MG63 (cell line): ENCODE results near the gene GRK2. TPM values are rescaled to one million over a fixed set of nuclear protein-coding genes. Genes with fewer than 3 reads are reported as not detected.
"Not testable (repeated sequence)": the region's sequence is repeated elsewhere in the genome, so short reads cannot be mapped to it uniquely, and the experiment has no call there.

Experiments
- DNase-seq: peaks from one replicate; pipeline ENCODE4 v3.0.0-alpha.2; 2020
- H3K27me3 ChIP-seq: fragments of 250-450 bp; sonication (Bioruptor Pico); 2 replicates; pipeline ENCODE4 v1.5.1; 2020; ENCODE audit warnings: mild to moderate bottlenecking, moderate library complexity
- H3K36me3 ChIP-seq: fragments of 250-450 bp; sonication (Bioruptor Pico); 2 replicates; pipeline ENCODE4 v1.5.1; 2020; ENCODE audit warnings: mild to moderate bottlenecking, moderate library complexity
- H3K4me3 ChIP-seq: fragments of 250-450 bp; sonication (Bioruptor Pico); 2 replicates; pipeline ENCODE4 v1.5.1; 2020; ENCODE audit warnings: mild to moderate bottlenecking, moderate library complexity
- H3K9me3 ChIP-seq: fragments of 250-450 bp; sonication (Bioruptor Pico); 2 replicates; pipeline ENCODE4 v1.5.1; 2020; ENCODE audit warnings: mild to moderate bottlenecking, moderate library complexity
- total RNA-seq: library from RNA; depleted of rRNA; stranded (reverse); fragments of >200 nt; shearing (Covaris generic); gene quantifications from 2 replicates; pipeline ENCODE4 v1.2.3, GENCODE V29; 2014; ENCODE audit warnings: low replicate concordance

Gene GRK2
- total RNA-seq, 1 experiment from 2014 or later: 31.8 TPM

GRCh38 chr11:67250059-67251043 is 15.9 kb upstream of the GRK2 start:
- Histone ChIP-seq H3K27me3 (no peaks in the 10 kb centered on the region), H3K36me3 (peaks cover 96% of the 10 kb centered on the region)
- DNase-seq: no peak

GRCh38 chr11:67251841-67252240 is 14.4 kb upstream of the GRK2 start:
- no peaks in the 10 kb centered on the region for H3K27me3 ChIP-seq
- no peak for DNase-seq
- H3K36me3 ChIP-seq: peaks cover 87% of the 10 kb centered on the region
- no peak overlapping the region for H3K4me3 ChIP-seq
- H3K9me3 ChIP-seq: no peaks in the 10 kb centered on the region

More at GRCh38 chr11:67250059-67251043, 15.9 kb upstream of the GRK2 start:
- Histone ChIP-seq H3K9me3 (no peaks in the 10 kb centered on the region), H3K4me3 (no peak overlapping the region)

GRCh38 chr11:67252831-67253239 is 13.4 kb upstream of the GRK2 start:
- no peaks in the 10 kb centered on the region for H3K27me3 ChIP-seq
- DNase-seq: no peak
- H3K4me3 ChIP-seq: no peak overlapping the region
- no peaks in the 10 kb centered on the region for H3K9me3 ChIP-seq
- peaks cover 80% of the 10 kb centered on the region for H3K36me3 ChIP-seq

GRCh38 chr11:67253872-67254624 is 12.2 kb upstream of the GRK2 start:
- Histone ChIP-seq H3K9me3 (no peaks in the 10 kb centered on the region), H3K27me3 (no peaks in the 10 kb centered on the region), H3K4me3 (no peak overlapping the region), H3K36me3 (peaks cover 68% of the 10 kb centered on the region)
- no peak for DNase-seq

- no peaks in the 10 kb centered on the region for H3K27me3 ChIP-seq
- H3K36me3 ChIP-seq: peaks cover 61% of the 10 kb centered on the region
- no peaks in the 10 kb centered on the region for H3K9me3 ChIP-seq
- no peak for DNase-seq
- no peak overlapping the region for H3K4me3 ChIP-seq
Observed at GRCh38 chr11:67254798-67255197, 11.5 kb upstream of the GRK2 start.

- no peak for DNase-seq
- no peak overlapping the region for H3K4me3 ChIP-seq
Observed at GRCh38 chr11:67255353-67255752, 10.9 kb upstream of the GRK2 start.

GRCh38 chr11:67255864-67256263 is 10.4 kb upstream of the GRK2 start:
- Histone ChIP-seq H3K4me3 (no peak overlapping the region), H3K36me3 (peaks cover 50% of the 10 kb centered on the region), H3K9me3 (no peaks in the 10 kb centered on the region), H3K27me3 (no peaks in the 10 kb centered on the region)
- no peak for DNase-seq

More at GRCh38 chr11:67255353-67255752, 10.9 kb upstream of the GRK2 start:
- Histone ChIP-seq H3K36me3 (peaks cover 55% of the 10 kb centered on the region), H3K27me3 (no peaks in the 10 kb centered on the region), H3K9me3 (no peaks in the 10 kb centered on the region)

- Histone ChIP-seq H3K36me3 (peaks cover 43% of the 10 kb centered on the region), H3K4me3 (no peak overlapping the region), H3K27me3 (no peaks in the 10 kb centered on the region), H3K9me3 (no peaks in the 10 kb centered on the region)
- DNase-seq: no peak
Observed at GRCh38 chr11:67256477-67257135, 9.7 kb upstream of the GRK2 start.

- no peaks in the 10 kb centered on the region for H3K9me3 ChIP-seq
Observed at GRCh38 chr11:67260406-67260805, 5.9 kb upstream of the GRK2 start.

GRCh38 chr11:67260885-67261639 is 5.2 kb upstream of the GRK2 start:
- peak; percentile 37 for DNase-seq
- H3K27me3 ChIP-seq, H3K36me3 ChIP-seq, H3K4me3 ChIP-seq, H3K9me3 ChIP-seq: not testable (repeated sequence)

More at GRCh38 chr11:67260406-67260805, 5.9 kb upstream of the GRK2 start:
- Histone ChIP-seq H3K36me3 (peaks cover 5% of the 10 kb centered on the region), H3K27me3 (no peaks in the 10 kb centered on the region), H3K4me3 (no peak overlapping the region)
- DNase-seq: no peak

- no peaks in the 10 kb centered on the region for H3K9me3 ChIP-seq
- H3K36me3 ChIP-seq: no peaks in the 10 kb centered on the region; the same call in 1 of the 2 replicates
- H3K27me3 ChIP-seq: no peaks in the 10 kb centered on the region
- no peak for DNase-seq
- H3K4me3 ChIP-seq: no peak overlapping the region
Observed at GRCh38 chr11:67261640-67261945, 4.7 kb upstream of the GRK2 start.

GRCh38 chr11:67261946-67262681 is 4.2 kb upstream of the GRK2 start:
- Histone ChIP-seq H3K4me3 (no peak overlapping the region), H3K27me3 (no peaks in the 10 kb centered on the region), H3K9me3 (no peaks in the 10 kb centered on the region), H3K36me3 (no peaks in the 10 kb centered on the region)
- DNase-seq: no peak

GRCh38 chr11:67262731-67263675 is 3.3 kb upstream of the GRK2 start:
- peaks cover 5% of the 10 kb centered on the region for H3K36me3 ChIP-seq
- peak; percentile 88 for DNase-seq
- no peak overlapping the region for H3K4me3 ChIP-seq
- H3K27me3 ChIP-seq: no peaks in the 10 kb centered on the region
- H3K9me3 ChIP-seq: no peaks in the 10 kb centered on the region

GRCh38 chr11:67264260-67264659 is 2.0 kb upstream of the GRK2 start:
- Histone ChIP-seq H3K36me3 (peaks cover 11% of the 10 kb centered on the region), H3K4me3 (no peak overlapping the region), H3K27me3 (no peaks in the 10 kb centered on the region), H3K9me3 (no peaks in the 10 kb centered on the region)
- DNase-seq: no peak
